ENCODE results near the gene CCDC24.

CCDC24 gene

DNA sequence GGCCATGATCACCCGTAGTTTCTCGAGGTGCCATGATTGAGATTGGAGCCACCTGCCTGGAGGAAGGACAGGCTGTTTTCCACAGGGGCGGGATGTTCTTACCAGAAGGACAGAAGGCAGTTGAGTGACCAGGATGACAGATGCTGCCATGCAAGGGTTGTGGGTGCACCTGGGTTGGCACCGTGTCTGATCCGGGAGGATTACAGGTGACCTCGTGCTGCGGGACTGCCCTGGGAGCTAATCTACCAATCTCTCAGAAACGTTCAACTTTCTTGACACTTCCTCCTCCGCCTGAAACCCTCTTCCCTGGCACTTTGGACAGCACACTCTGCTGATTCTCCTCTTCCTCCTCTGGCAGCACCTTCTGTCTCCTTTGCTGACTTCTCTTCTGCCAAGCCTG is 53.7 kb downstream of the CCDC24 start:
- no peak for DNase-seq

All from GDM1 (cell line).